Thyroid gland (tissue), 4 donors: ENCODE data around the gene CDC42BPG. TPM values are rescaled to one million over a fixed set of nuclear protein-coding genes. Genes with fewer than 3 reads are reported as not detected.
"Not testable (repeated sequence)": the region's sequence is repeated elsewhere in the genome, so short reads cannot be mapped to it uniquely, and the experiment has no call there.

Experiments used
- DNase-seq, 2 donors: peaks; one replicate each; pipeline ENCODE4 v3.0.0-alpha.2; 2019
- H3K27ac ChIP-seq, 3 donors: fragments of 200-600 bp; sonication (generic); 1 replicate in 2 of 3; 2 replicates in 1 of 3; pipeline ENCODE4 v1.5.1; 2016 to 2019; ENCODE audit warnings: mild to moderate bottlenecking in 1 of 3, moderate library complexity in 1 of 3
- H3K27me3 ChIP-seq: fragments of 200-600 bp; sonication (generic); one replicate; pipeline ENCODE4 v1.5.1; 2019
- H3K36me3 ChIP-seq, 2 donors: fragments of 200-600 bp; sonication (generic); one replicate each; pipeline ENCODE4 v1.5.1; 2016 to 2019
- H3K4me1 ChIP-seq, 2 donors: fragments of 200-600 bp; sonication (generic); one replicate each; pipeline ENCODE4 v1.5.1; 2017 to 2019
- H3K4me3 ChIP-seq, 3 donors: fragments of 200-600 bp; sonication (generic); replicated peaks in 1 of 3; 1 replicate in 2 of 3; 2 replicates in 1 of 3; pipeline ENCODE4 v1.5.1; 2016; ENCODE audit warnings: mild to moderate bottlenecking in 1 of 3
- H3K9me3 ChIP-seq: fragments of 200-600 bp; sonication (generic); one replicate; pipeline ENCODE4 v1.5.1; 2017
- CTCF ChIP-seq, 6 experiments: fragments of 200-600 bp in 3 of 6; fragments of 450-650 bp in 3 of 6; sonication (generic) in 3 of 6; IDR thresholded peaks; one replicate each; pipeline ENCODE4 v1.5.1; 2016 to 2019; ENCODE audit warnings: antibody characterized with exemption in 6 of 6, mild to moderate bottlenecking in 2 of 6, inconsistent platforms in 1 of 6, moderate library complexity in 1 of 6
- POLR2A ChIP-seq, 2 donors: fragments of 450-650 bp; IDR thresholded peaks; one replicate each; pipeline ENCODE4 v1.6.1; 2017; ENCODE audit warnings: antibody characterized with exemption in 2 of 2, mild to moderate bottlenecking in 2 of 2, moderate library complexity in 1 of 2
- WGBS, 2 donors: methylation state at CpG; one replicate each; pipeline ENCODE4 v1.1.5; 2017; 5-methylcytosine and 5-hydroxymethylcytosine counted together
- intact Hi-C: fragments of 100-400 bp; cut with DNase I; formaldehyde crosslinking; loops from one replicate; pipeline ENCODE4 v1.15.1; 2023
- total RNA-seq, 4 donors: library from RNA; depleted of rRNA; stranded (reverse); fragments of >200 nt; gene quantifications; one replicate each; pipeline ENCODE4 v1.2.3, GENCODE V29; 2016

Gene CDC42BPG
- total RNA-seq, 4 donors from 2014 or later: 7.8 to 13.9 (median 10.2) TPM

DNA sequence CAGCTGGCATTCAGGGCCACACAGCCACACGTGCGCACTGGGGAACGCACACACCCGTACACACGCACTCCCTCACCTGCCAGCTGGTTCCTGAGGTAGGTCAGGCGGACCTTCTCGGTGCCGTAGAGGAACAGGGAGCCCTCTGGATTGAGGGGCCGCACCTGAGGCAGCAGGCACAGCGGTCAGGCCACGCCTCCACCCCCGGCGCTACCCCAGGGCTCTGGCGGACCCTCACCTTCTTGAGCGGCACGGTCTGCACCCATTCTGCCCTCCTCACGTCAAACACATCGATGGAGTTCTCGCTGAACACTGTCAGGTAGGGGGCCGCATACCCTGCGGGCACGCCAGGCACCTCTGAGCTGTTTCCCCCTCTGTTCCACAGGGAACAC is 17.0 kb downstream of the CDC42BPG start:
- H3K27me3 ChIP-seq: no peaks in the 10 kb centered on the region
- H3K9me3 ChIP-seq: no peaks in the 10 kb centered on the region
- WGBS, 2 donors: 94 to 95% methylated on average over 18 to 22 of the region's 22 CpGs
- TF ChIP-seq CTCF (IDR thresholded peaks at IDR 0.05) (no peak), POLR2A (IDR thresholded peaks at IDR 0.05) (no peak)
- H3K36me3 ChIP-seq: peaks cover 0 to 8% of the 10 kb centered on the region in 2 donors
- DNase-seq: no peak
- no peak overlapping the region for H3K27ac ChIP-seq
- intact Hi-C loops: no loop called here
- no peak overlapping the region for H3K4me3 ChIP-seq
- H3K4me1 ChIP-seq: no peaks in the 10 kb centered on the region

DNA sequence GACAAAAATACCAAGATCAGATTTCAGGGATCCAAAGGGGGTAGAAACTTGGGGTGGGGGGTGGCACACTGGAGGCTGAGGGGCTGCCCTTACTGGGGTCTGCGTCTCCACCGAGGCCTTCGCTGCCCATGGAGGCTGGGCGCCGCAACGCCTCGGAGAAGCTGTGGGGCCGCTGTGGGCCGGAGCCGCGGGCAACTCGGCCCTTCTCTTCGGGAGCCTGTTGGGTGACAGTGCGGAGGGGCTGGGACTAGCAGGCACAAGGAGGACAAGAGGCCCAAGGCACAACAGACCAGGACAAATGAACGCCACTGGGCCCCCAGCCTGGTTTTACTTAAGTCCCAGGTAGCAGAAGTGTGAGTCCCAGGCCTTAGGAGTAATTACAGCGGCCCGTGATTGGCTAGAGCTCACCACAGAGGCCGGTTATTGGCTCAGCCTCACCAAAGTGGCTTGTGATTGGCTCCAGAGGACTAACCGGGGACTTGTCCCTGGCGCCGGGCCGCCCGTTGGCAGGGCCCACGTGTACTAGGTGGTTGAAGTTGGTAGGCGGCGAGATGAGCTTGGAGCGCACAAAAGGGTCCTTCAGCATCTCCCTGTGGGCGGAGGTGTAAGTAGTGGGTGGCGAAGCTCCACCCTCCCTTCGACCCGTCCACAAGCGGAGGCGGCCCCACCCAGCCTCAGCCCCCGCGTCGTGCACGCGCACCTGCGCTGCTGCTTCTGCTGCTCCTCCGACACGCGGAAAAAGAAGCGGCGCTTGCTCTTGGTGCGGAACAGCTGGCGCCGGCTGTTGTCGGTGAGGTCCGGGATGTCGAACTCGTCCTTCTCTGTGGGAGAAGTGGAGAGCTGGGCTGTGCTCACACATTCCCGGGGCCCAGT is 17.6 kb downstream of the CDC42BPG start:
- no peaks in the 10 kb centered on the region for H3K9me3 ChIP-seq
- no peak overlapping the region for H3K4me3 ChIP-seq
- no peaks in the 10 kb centered on the region for H3K4me1 ChIP-seq
- H3K36me3 ChIP-seq: peaks cover 0 to 2% of the 10 kb centered on the region in 2 donors
- WGBS, 2 donors: 87 to 94% methylated on average over 48 to 49 of the region's 52 CpGs
- H3K27ac ChIP-seq: no peak overlapping the region
- intact Hi-C loops: no loop called here
- no peak for DNase-seq
- TF ChIP-seq CTCF (IDR thresholded peaks at IDR 0.05): no peak
- no peak for TF ChIP-seq POLR2A (IDR thresholded peaks at IDR 0.05)
- no peaks in the 10 kb centered on the region for H3K27me3 ChIP-seq

DNA sequence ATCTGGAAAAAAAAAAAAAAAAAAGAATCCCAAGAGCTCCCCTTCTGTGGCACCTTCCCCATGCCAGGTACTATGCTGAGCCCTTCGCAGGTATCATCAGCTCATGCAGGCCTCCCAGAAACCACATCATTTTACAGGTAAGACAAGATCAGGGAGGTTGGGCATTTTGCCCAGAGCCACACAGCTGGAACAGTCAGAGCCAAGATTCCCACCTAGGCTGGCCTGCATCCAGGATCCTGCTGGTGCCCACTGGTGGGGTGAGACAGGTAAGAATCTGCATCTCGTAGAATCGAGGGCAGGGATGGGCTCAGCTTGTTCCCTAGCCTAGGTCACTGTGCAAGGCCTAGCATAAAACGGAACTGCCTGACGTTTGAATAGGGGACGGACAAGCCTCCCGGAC is 18.4 kb downstream of the CDC42BPG start:
- no peak for TF ChIP-seq CTCF (IDR thresholded peaks at IDR 0.05)
- TF ChIP-seq POLR2A (IDR thresholded peaks at IDR 0.05): no peak
- H3K9me3 ChIP-seq: no peaks in the 10 kb centered on the region
- H3K4me3 ChIP-seq: no peak overlapping the region
- no peak overlapping the region for H3K27ac ChIP-seq
- no peaks in the 10 kb centered on the region for H3K27me3 ChIP-seq
- no peaks in the 10 kb centered on the region for H3K36me3 ChIP-seq
- no peak for DNase-seq
- intact Hi-C loops: no loop called here
- no peaks in the 10 kb centered on the region for H3K4me1 ChIP-seq
- 91% methylated on average over 7 of the region's 7 CpGs for WGBS, 2 donors

GRCh38 chr11:64823568-64824119 is 20.8 kb downstream of the CDC42BPG start:
- DNase-seq: no peak
- WGBS, 2 donors: 83 to 84% methylated on average over 11 of the region's 11 CpGs
- no peaks in the 10 kb centered on the region for H3K36me3 ChIP-seq
- no peak for TF ChIP-seq POLR2A (IDR thresholded peaks at IDR 0.05)
- TF ChIP-seq CTCF (IDR thresholded peaks at IDR 0.05): no peak
- H3K27me3 ChIP-seq: no peaks in the 10 kb centered on the region
- H3K27ac ChIP-seq: no peak overlapping the region
- H3K4me1 ChIP-seq: no peaks in the 10 kb centered on the region
- no peaks in the 10 kb centered on the region for H3K9me3 ChIP-seq
- intact Hi-C loops: no loop called here
- no peak overlapping the region for H3K4me3 ChIP-seq

DNA sequence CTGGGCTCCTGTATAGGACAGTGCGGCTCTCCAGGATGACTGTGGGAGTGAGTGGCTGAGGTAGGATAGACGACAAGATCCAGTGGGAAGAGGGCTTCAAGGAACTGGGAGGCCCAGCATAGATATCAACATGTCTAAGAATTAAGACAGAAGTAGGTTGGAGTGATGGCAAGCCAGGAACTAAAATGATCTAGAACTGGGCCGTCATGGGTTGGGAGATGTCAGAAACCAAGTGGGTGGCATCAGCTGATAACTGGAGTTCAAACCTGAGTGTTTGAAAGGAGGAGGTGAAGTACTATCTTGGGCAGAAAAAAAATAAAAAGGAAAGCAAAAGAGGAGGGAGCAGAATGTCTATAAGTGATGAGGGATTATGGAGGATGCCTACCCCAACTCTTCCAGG is 27.0 kb downstream of the CDC42BPG start:
- WGBS, 2 donors: 86 to 91% methylated on average over 3 of the region's 3 CpGs
- H3K27me3 ChIP-seq: no peaks in the 10 kb centered on the region
- TF ChIP-seq CTCF (IDR thresholded peaks at IDR 0.05) (no peak), POLR2A (IDR thresholded peaks at IDR 0.05) (no peak)

GRCh38 chr11:64815433-64815832 is 29.0 kb downstream of the CDC42BPG start:
- H3K9me3 ChIP-seq, H3K36me3 ChIP-seq, H3K4me3 ChIP-seq, intact Hi-C loops, H3K27ac ChIP-seq, DNase-seq, H3K27me3 ChIP-seq, H3K4me1 ChIP-seq: not testable (repeated sequence)
- 87 to 96% methylated on average over 5 of the region's 5 CpGs for WGBS, 2 donors

More for the DNA sequence above, 27.0 kb downstream of the CDC42BPG start:
- Histone ChIP-seq H3K4me1 (no peaks in the 10 kb centered on the region), H3K9me3 (no peaks in the 10 kb centered on the region), H3K27ac (no peak overlapping the region), H3K4me3 (no peak overlapping the region), H3K36me3 (no peaks in the 10 kb centered on the region)
- intact Hi-C loops: no loop called here
- no peak for DNase-seq
